ENCODE measurements around the gene AP3M1.
"Not testable (repeated sequence)": the region's sequence is repeated elsewhere in the genome, so short reads cannot be mapped to it uniquely, and the experiment has no call there.

AP3M1 gene

GRCh38 chr10:74145133-74145532, 5.5 kb downstream of the AP3M1 start:
- no peak overlapping the region for H3K27ac Mint-ChIP-seq
- DNase-seq (no peak), ATAC-seq (no peak)
- H3K4me1 Mint-ChIP-seq = peaks cover 35% of the 10 kb centered on the region
- H3K4me3 Mint-ChIP-seq = no peak overlapping the region
- H3K27me3 Mint-ChIP-seq = no peaks in the 10 kb centered on the region
- no peaks in the 10 kb centered on the region for H3K9me3 Mint-ChIP-seq

DNA sequence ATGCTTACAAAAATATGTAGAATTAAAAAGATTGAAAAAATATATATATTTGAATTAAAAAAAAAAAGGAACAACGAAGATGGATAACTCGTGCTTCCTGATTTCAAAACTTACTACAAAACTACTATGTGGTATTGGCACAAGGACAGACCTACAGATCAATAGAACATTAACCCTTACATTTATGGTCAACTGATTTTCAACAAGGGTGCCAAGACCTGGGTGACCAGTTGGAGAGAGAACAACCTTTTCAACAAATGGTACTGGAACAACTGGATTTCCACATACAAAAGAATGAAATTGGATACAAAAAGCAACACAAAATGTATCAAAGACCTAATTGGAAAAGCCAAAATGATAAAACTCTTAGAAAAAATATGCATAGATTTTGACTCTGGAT, 10.1 kb downstream of the AP3M1 start:
- Mint-ChIP-seq H3K4me1 (peaks cover 4% of the 10 kb centered on the region), H3K27me3 (no peaks in the 10 kb centered on the region), H3K9me3 (no peaks in the 10 kb centered on the region), H3K4me3 (no peak overlapping the region), H3K27ac (no peak overlapping the region)
- DNase-seq = no peak
- no peak for ATAC-seq

DNA sequence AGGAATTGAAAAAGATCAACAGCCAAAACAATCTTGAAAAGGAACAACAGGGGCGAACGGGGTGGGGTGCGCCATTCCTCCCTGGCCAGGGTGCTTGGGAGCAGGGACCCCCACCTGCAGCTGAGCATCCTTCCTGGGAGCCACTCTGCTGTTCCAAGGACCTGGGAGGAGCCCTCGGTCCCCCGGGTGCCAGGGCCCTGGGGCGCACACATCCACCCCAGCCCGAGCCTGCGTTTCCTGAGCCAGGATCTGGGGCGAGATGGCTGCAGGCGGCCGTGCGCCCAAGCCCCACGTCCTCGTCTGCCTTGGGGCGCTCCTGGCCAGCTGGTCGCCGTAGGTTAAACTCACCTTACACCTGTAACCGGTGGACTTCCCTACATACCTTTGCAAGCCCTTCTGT, 10.6 kb downstream of the AP3M1 start:
- DNase-seq (no peak), ATAC-seq (no peak)
- Mint-ChIP-seq H3K27ac (no peak overlapping the region), H3K4me3 (no peak overlapping the region), H3K27me3 (no peaks in the 10 kb centered on the region), H3K4me1 (no peaks in the 10 kb centered on the region), H3K9me3 (no peaks in the 10 kb centered on the region)

- not testable (repeated sequence) for ATAC-seq, H3K27ac Mint-ChIP-seq, H3K27me3 Mint-ChIP-seq, DNase-seq, H3K4me1 Mint-ChIP-seq, H3K9me3 Mint-ChIP-seq, H3K4me3 Mint-ChIP-seq
These were observed 12.0 kb downstream of the AP3M1 start for GRCh38 chr10:74138596-74138995.

DNA sequence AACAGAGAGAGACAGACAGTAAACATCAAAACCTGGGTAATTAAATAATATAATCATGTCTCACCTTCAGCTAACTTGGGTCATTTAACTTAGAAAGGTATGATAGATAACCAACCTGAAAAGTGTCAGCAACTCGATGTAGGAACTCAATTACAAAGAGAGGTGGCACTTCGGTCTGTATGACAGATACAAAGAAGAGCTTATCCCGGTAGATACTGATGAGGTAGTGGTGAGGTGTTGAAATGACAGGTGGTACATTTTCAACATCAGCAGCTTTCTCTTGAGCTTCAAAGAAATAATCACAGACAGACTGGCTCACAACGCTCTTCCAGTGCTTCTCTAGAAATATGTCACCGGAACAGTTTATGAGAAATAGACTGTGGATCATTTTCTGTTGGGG, 12.6 kb downstream of the AP3M1 start:
- Mint-ChIP-seq H3K27me3 (no peaks in the 10 kb centered on the region), H3K4me3 (no peak overlapping the region), H3K27ac (no peak overlapping the region), H3K9me3 (no peaks in the 10 kb centered on the region), H3K4me1 (no peaks in the 10 kb centered on the region)
- ATAC-seq (no peak), DNase-seq (no peak)

- H3K27me3 Mint-ChIP-seq = no peaks in the 10 kb centered on the region
- DNase-seq = no peak
- no peak overlapping the region for H3K4me3 Mint-ChIP-seq
- no peaks in the 10 kb centered on the region for H3K9me3 Mint-ChIP-seq
- H3K4me1 Mint-ChIP-seq = no peaks in the 10 kb centered on the region
- no peak for ATAC-seq
- H3K27ac Mint-ChIP-seq = no peak overlapping the region
These were observed 15.2 kb downstream of the AP3M1 start for GRCh38 chr10:74135452-74135851.

DNA sequence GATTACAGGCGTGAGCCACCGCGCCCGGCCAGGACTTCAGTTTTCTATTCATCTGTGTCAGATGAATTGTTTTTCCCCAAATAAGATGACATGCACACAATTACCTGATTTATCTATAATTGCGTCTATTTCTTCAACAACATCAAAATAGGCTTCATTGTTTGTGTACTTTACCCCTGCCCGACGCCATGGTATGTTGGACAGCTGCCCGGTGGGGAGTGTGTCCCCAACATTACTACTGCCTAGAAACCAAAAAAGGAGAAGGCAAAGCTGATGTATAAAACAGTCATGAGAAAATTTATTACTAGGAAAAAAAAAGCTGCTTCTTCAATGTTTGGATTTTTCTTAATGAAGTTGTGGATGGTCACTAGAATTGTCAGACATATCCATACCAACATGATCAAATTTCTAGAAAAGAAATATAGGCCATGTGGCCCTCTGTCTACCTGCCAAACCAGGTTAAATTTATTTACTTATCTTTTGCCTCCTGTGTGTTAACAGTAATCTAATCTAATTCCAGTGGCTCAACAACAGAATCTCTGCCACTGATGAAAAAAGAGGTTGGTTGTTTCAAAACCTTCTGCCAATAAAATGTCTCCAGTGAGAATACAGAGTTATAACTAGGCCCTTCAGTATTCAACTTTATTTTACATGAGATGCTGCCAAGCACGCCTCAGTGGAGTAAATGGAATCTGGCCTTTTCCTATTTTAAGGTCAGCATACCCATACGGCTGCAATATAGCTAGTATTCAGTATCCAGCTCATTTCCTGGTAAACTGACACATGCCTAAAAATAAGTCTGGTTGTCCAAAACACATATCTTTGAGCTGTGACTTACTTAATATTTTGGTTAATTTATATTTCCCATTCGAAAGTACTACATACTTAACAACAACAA, 16.5 kb downstream of the AP3M1 start:
- Mint-ChIP-seq H3K9me3 (no peaks in the 10 kb centered on the region), H3K27ac (no peak overlapping the region), H3K4me1 (no peaks in the 10 kb centered on the region), H3K27me3 (no peaks in the 10 kb centered on the region), H3K4me3 (no peak overlapping the region)
- ATAC-seq (no peak), DNase-seq (no peak)

- peaks cover 22% of the 10 kb centered on the region for H3K4me1 Mint-ChIP-seq
- no peak for ATAC-seq
- H3K4me3 Mint-ChIP-seq = no peak overlapping the region
- DNase-seq = no peak
- no peaks in the 10 kb centered on the region for H3K9me3 Mint-ChIP-seq
- no peak overlapping the region for H3K27ac Mint-ChIP-seq
- H3K27me3 Mint-ChIP-seq = no peaks in the 10 kb centered on the region
These were observed 27.5 kb downstream of the AP3M1 start for GRCh38 chr10:74123081-74123480.

- no peaks in the 10 kb centered on the region for H3K27me3 Mint-ChIP-seq
- H3K9me3 Mint-ChIP-seq = no peaks in the 10 kb centered on the region
- H3K27ac Mint-ChIP-seq = no peak overlapping the region
- peaks cover 31% of the 10 kb centered on the region for H3K4me1 Mint-ChIP-seq
- no peak overlapping the region for H3K4me3 Mint-ChIP-seq
- ATAC-seq (no peak), DNase-seq (no peak)
These were observed 28.6 kb downstream of the AP3M1 start for GRCh38 chr10:74122060-74122459.

DNA sequence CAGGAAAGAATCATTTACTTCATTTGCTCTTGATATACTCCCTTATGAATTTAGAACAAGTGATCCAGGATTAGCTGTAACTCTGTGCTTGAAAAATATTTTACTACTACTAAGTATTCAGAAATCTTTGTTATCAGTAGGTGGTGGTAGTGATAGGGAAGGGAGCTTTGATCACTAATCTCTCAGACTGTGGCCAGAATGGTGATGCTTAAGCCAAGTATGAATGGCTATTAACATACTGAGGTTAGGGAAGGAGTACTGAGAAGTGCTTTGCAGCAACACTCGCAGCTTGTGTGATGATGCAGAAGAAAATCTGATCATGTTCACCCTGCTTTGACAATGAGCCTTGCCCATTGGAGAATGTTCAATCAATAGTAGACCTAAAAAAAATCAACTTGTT, 29.3 kb downstream of the AP3M1 start:
- ATAC-seq = no peak
- no peaks in the 10 kb centered on the region for H3K27me3 Mint-ChIP-seq
- H3K4me3 Mint-ChIP-seq = no peak overlapping the region

GRCh38 chr10:74120911-74121310, 29.7 kb downstream of the AP3M1 start:
- H3K27ac Mint-ChIP-seq = no peak overlapping the region
- peaks cover 31% of the 10 kb centered on the region for H3K4me1 Mint-ChIP-seq
- no peak overlapping the region for H3K4me3 Mint-ChIP-seq

More for the DNA sequence above, 29.3 kb downstream of the AP3M1 start:
- no peak overlapping the region for H3K27ac Mint-ChIP-seq
- no peak for DNase-seq
- H3K9me3 Mint-ChIP-seq = no peaks in the 10 kb centered on the region
- peaks cover 31% of the 10 kb centered on the region for H3K4me1 Mint-ChIP-seq

DNA sequence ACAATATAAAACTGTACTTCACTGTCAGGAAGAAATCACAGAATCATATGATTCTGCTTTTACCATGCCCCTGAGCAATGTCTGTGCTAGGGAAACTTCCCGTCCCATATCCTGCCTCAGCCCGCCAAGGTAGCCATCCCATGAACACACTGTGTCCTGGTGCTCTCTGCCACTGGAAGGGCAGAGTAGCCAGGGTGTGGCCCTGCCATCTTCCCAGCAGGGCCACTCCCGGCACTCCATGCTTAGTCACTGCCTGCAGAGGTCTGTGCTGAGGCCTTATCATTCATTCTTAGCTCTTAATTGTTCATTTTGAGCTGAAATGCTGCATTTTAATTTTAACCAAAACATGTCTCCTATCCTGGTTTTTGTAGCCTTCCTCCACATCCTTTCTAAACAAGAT, 31.8 kb downstream of the AP3M1 start:
- Mint-ChIP-seq H3K4me1 (peaks cover 31% of the 10 kb centered on the region), H3K27ac (peak overlapping the region; percentile 19 to 79), H3K4me3 (no peak overlapping the region), H3K9me3 (no peaks in the 10 kb centered on the region), H3K27me3 (no peaks in the 10 kb centered on the region)
- ATAC-seq (no peak), DNase-seq (no peak)

More at GRCh38 chr10:74120911-74121310, 29.7 kb downstream of the AP3M1 start:
- Mint-ChIP-seq H3K9me3 (no peaks in the 10 kb centered on the region), H3K27me3 (no peaks in the 10 kb centered on the region)
- ATAC-seq (no peak), DNase-seq (no peak)

- H3K9me3 Mint-ChIP-seq = no peaks in the 10 kb centered on the region
- H3K27me3 Mint-ChIP-seq = no peaks in the 10 kb centered on the region
- H3K4me3 Mint-ChIP-seq = peak overlapping the region; percentile 7 to 32
- ATAC-seq (peak; percentile 93), DNase-seq (peak in 1 of 2 donors; percentile 39)
- peaks cover 22% of the 10 kb centered on the region for H3K4me1 Mint-ChIP-seq
- peak overlapping the region; percentile 90 to 94 for H3K27ac Mint-ChIP-seq
These were observed 32.9 kb downstream of the AP3M1 start for GRCh38 chr10:74117738-74118137.

GRCh38 chr10:74114041-74114448, 36.6 kb downstream of the AP3M1 start:
- H3K27me3 Mint-ChIP-seq = no peaks in the 10 kb centered on the region
- H3K27ac Mint-ChIP-seq = peak overlapping the region in 1 of 2 donors; percentile 49
- no peak for ATAC-seq
- no peaks in the 10 kb centered on the region for H3K9me3 Mint-ChIP-seq
- no peak for DNase-seq
- H3K4me1 Mint-ChIP-seq = peaks cover 19% of the 10 kb centered on the region
- no peak overlapping the region for H3K4me3 Mint-ChIP-seq

GRCh38 chr10:74113546-74113945, 37.1 kb downstream of the AP3M1 start:
- H3K27ac Mint-ChIP-seq = peak overlapping the region in 1 of 2 donors; percentile 49
- H3K4me1 Mint-ChIP-seq = peaks cover 14% of the 10 kb centered on the region
- ATAC-seq (no peak), DNase-seq (no peak)
- H3K9me3 Mint-ChIP-seq = no peaks in the 10 kb centered on the region
- no peak overlapping the region for H3K4me3 Mint-ChIP-seq
- no peaks in the 10 kb centered on the region for H3K27me3 Mint-ChIP-seq

GRCh38 chr10:74111799-74112198, 38.8 kb downstream of the AP3M1 start:
- Mint-ChIP-seq H3K27me3 (no peaks in the 10 kb centered on the region), H3K27ac (peak overlapping the region in 1 of 2 donors; percentile 86), H3K4me1 (no peaks in the 10 kb centered on the region), H3K4me3 (no peak overlapping the region), H3K9me3 (no peaks in the 10 kb centered on the region)
- ATAC-seq (no peak), DNase-seq (no peak)

DNA sequence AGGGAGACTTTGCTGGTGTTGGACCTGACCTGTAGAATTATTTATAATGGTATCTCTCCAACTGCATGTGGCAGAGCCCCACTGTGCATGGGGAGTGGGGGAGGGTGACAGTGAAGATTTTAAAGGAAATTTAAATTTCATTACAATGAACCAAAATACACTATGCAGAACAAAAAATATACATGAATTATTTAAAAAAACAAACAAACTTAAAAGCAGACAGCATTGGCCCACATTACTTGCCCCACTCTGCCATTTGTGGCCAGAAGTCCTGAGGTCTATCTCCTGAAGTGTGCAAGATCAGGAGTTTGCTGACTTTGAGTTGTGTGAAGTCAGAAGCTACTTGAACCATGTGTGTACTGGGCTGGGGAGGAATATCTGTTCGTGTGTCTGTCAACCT, 40.5 kb downstream of the AP3M1 start:
- H3K4me3 Mint-ChIP-seq = no peak overlapping the region
- no peak overlapping the region for H3K27ac Mint-ChIP-seq
- no peak for DNase-seq
- H3K4me1 Mint-ChIP-seq = no peaks in the 10 kb centered on the region
- H3K9me3 Mint-ChIP-seq = no peaks in the 10 kb centered on the region
- ATAC-seq = no peak
- no peaks in the 10 kb centered on the region for H3K27me3 Mint-ChIP-seq
